Right lobe of liver (tissue), 6 donors: Measurements from ENCODE around the gene MAGEA3. TPM values are rescaled to one million over a fixed set of nuclear protein-coding genes. Genes with fewer than 3 reads are reported as not detected.
"Not testable (repeated sequence)": the region's sequence is repeated elsewhere in the genome, so short reads cannot be mapped to it uniquely, and the experiment has no call there.

ENCODE experiments used
- ATAC-seq, 4 donors: fragments of 200-7000 bp; cut with Tn5 transposase; one replicate each; pipeline ENCODE4 v1.9.1; 2020; ENCODE audit warnings: mild to moderate bottlenecking in 4 of 4, moderate library complexity in 4 of 4
- DNase-seq, 3 donors: peaks; one replicate each; pipeline ENCODE4 v3.0.0-alpha.2; 2020
- H3K27ac ChIP-seq, 3 donors: fragments of 200-600 bp; one replicate each; pipeline ENCODE4 v1.8.0; 2022
- H3K27me3 ChIP-seq, 2 donors: fragments of 200-600 bp; one replicate each; pipeline ENCODE4 v1.8.0; 2022
- H3K36me3 ChIP-seq, 4 donors: fragments of 200-600 bp; sonication (generic) in 1 of 4; one replicate each; pipeline versions ENCODE4 v1.5.1 to v1.8.0; 2017 to 2022; ENCODE audit warnings: control low read depth in 1 of 4
- H3K4me1 ChIP-seq, 4 donors: fragments of 200-600 bp; sonication (generic) in 1 of 4; one replicate each; pipeline versions ENCODE4 v1.5.1 to v1.8.0; 2017 to 2022; ENCODE audit warnings: control low read depth in 1 of 4
- H3K4me3 ChIP-seq, 3 donors: fragments of 200-600 bp; one replicate each; pipeline ENCODE4 v1.8.0; 2022
- H3K9me3 ChIP-seq, 4 donors: fragments of 200-600 bp; sonication (generic) in 1 of 4; one replicate each; pipeline versions ENCODE4 v1.5.1 to v1.8.0; 2017 to 2022; ENCODE audit warnings: control low read depth in 1 of 4
- CTCF ChIP-seq, 4 donors: fragments of 200-600 bp in 3 of 4; fragments of 450-650 bp in 1 of 4; IDR thresholded peaks; one replicate each; pipeline versions ENCODE4 v1.5.1 to v1.8.0; 2016 to 2022; ENCODE audit warnings: antibody characterized with exemption in 4 of 4, mild to moderate bottlenecking in 2 of 4
- POLR2A ChIP-seq: fragments of 450-650 bp; IDR thresholded peaks from one replicate; pipeline ENCODE4 v1.6.1; 2017; ENCODE audit warnings: antibody characterized with exemption, mild to moderate bottlenecking
- WGBS: methylation state at CpG from one replicate; pipeline ENCODE4 v1.1.6; 2018; ENCODE audit warnings: low coverage, low lambda C conversion rate; ENCODE audit not compliant: insufficient coverage; ENCODE audit errors: missing lambda C conversion rate; 5-methylcytosine and 5-hydroxymethylcytosine counted together
- intact Hi-C, 2 donors: fragments of 100-400 bp; cut with DNase I; formaldehyde crosslinking; loops; one replicate each; pipeline versions ENCODE4 v1.11.2 to v1.14.1; 2022
- total RNA-seq, 6 experiments: library from RNA; depleted of rRNA in 2 of 6; stranded (reverse); fragments of >200 nt in 2 of 6; fragmentation: NEBNext Ultra II Directional in 3 of 6; extraction: Animal tissue kit (Norgen Biotek cat#: 25700) in 3 of 6; gene quantifications; one replicate each; pipeline versions ENCODE4 v1.1.0 to v1.2.4, GENCODE V29; 2016 to 2023
- donor health status: DM: no; HTN: yes; CAD: no.
- donor health status: DM: no; HTN: no; CAD: no.
- donor health status: DM: no; HTN: no; CAD: no.
- donor health status: DM: no; HTN: yes; CAD: no.
- donor health status: DM: no; HTN: yes; CAD: no.

The MAGEA3 gene
- total RNA-seq, 6 experiments from 2014 or later, result not detected

GRCh38 chrX:152658302-152658701 is 40.3 kb upstream of the MAGEA3 start:
- no peak overlapping the region for H3K27ac ChIP-seq
- H3K4me1 ChIP-seq, result no peaks in the 10 kb centered on the region
- no peak overlapping the region for H3K4me3 ChIP-seq
- TF ChIP-seq CTCF (IDR thresholded peaks at IDR 0.05) (no peak), POLR2A (no peak)
- intact Hi-C loops, result no loop called here
- no peak for DNase-seq
- no peaks in the 10 kb centered on the region for H3K9me3 ChIP-seq
- WGBS, result 52% methylated on average over 2 of the region's 2 CpGs
- H3K36me3 ChIP-seq, result no peaks in the 10 kb centered on the region
- no peaks in the 10 kb centered on the region for H3K27me3 ChIP-seq
- no peak for ATAC-seq

- Histone ChIP-seq H3K4me3 (no peak overlapping the region), H3K36me3 (no peaks in the 10 kb centered on the region), H3K9me3 (no peaks in the 10 kb centered on the region), H3K27me3 (no peaks in the 10 kb centered on the region), H3K27ac (no peak overlapping the region), H3K4me1 (no peaks in the 10 kb centered on the region)
- 48% methylated on average over 3 of the region's 4 CpGs for WGBS
- DNase-seq (no peak), ATAC-seq (no peak)
- TF ChIP-seq CTCF (IDR thresholded peaks at IDR 0.05) (no peak), POLR2A (no peak)
- intact Hi-C loops, result no loop called here
Measured at GRCh38 chrX:152663086-152663485, 35.5 kb upstream of the MAGEA3 start.

GRCh38 chrX:152674135-152674534 is 24.5 kb upstream of the MAGEA3 start:
- 27% methylated on average over 2 of the region's 2 CpGs for WGBS
- H3K27ac ChIP-seq, result no peak overlapping the region
- H3K4me1 ChIP-seq, result no peaks in the 10 kb centered on the region
- intact Hi-C loops, result no loop called here
- no peaks in the 10 kb centered on the region for H3K36me3 ChIP-seq
- no peaks in the 10 kb centered on the region for H3K9me3 ChIP-seq
- DNase-seq, result no peak
- ATAC-seq, result no peak
- H3K4me3 ChIP-seq, result no peak overlapping the region
- TF ChIP-seq CTCF (IDR thresholded peaks at IDR 0.05), result no peak
- TF ChIP-seq POLR2A, result no peak
- no peaks in the 10 kb centered on the region for H3K27me3 ChIP-seq

- DNase-seq, H3K4me1 ChIP-seq, H3K27me3 ChIP-seq, H3K9me3 ChIP-seq, H3K27ac ChIP-seq, H3K4me3 ChIP-seq, H3K36me3 ChIP-seq, intact Hi-C loops, ATAC-seq: not testable (repeated sequence)
- 85% methylated on average over 3 of the region's 3 CpGs for WGBS
Measured at GRCh38 chrX:152674652-152675051, 23.9 kb upstream of the MAGEA3 start.

- ATAC-seq, result peak; percentile 62 to 81 (median 64)
- H3K27me3 ChIP-seq, H3K4me3 ChIP-seq, H3K9me3 ChIP-seq, intact Hi-C loops, H3K4me1 ChIP-seq, H3K27ac ChIP-seq, DNase-seq, H3K36me3 ChIP-seq: not testable (repeated sequence)
- WGBS, result no CpG with 5 or more reads among the region's 3 CpGs
Measured at GRCh38 chrX:152681012-152681411, 17.6 kb upstream of the MAGEA3 start.

GRCh38 chrX:152700390-152700789 is 1.8 kb downstream of the MAGEA3 start:
- H3K9me3 ChIP-seq, H3K27me3 ChIP-seq, H3K4me1 ChIP-seq, H3K36me3 ChIP-seq, H3K27ac ChIP-seq, intact Hi-C loops, H3K4me3 ChIP-seq: not testable (repeated sequence)
- ATAC-seq, result peak in 1 of 4 donors; percentile 38
- 71% methylated on average over 3 of the region's 5 CpGs for WGBS
- peak in 1 of 3 donors; percentile 20 for DNase-seq

GRCh38 chrX:152706500-152706899 is 7.9 kb downstream of the MAGEA3 start:
- DNase-seq, H3K9me3 ChIP-seq, H3K27me3 ChIP-seq, H3K27ac ChIP-seq, H3K4me1 ChIP-seq, H3K4me3 ChIP-seq, intact Hi-C loops, H3K36me3 ChIP-seq: not testable (repeated sequence)
- ATAC-seq, result peak; percentile 48 to 91 (median 60)
- 38% methylated on average over 2 of the region's 7 CpGs for WGBS

- DNase-seq, H3K27ac ChIP-seq, ATAC-seq, H3K9me3 ChIP-seq, H3K36me3 ChIP-seq, H3K4me1 ChIP-seq, intact Hi-C loops, H3K27me3 ChIP-seq, H3K4me3 ChIP-seq: not testable (repeated sequence)
- WGBS, result no CpG with 5 or more reads among the region's 2 CpGs
Measured at GRCh38 chrX:152709173-152709572, 10.6 kb downstream of the MAGEA3 start, which contains the start of gene CSAG2. TSS of gene CSAG2 (minus strand) at chrX:152709273. CDS start at chrX:152709112, 161 bp downstream.

- not testable (repeated sequence) for H3K4me1 ChIP-seq
Measured at GRCh38 chrX:152713195-152713594, 14.6 kb downstream of the MAGEA3 start.

More at GRCh38 chrX:152713195-152713594, 14.6 kb downstream of the MAGEA3 start:
- DNase-seq, H3K4me3 ChIP-seq, ATAC-seq, H3K27ac ChIP-seq, H3K9me3 ChIP-seq, H3K36me3 ChIP-seq, H3K27me3 ChIP-seq, intact Hi-C loops: not testable (repeated sequence)
- WGBS, result no CpG with 5 or more reads among the region's 5 CpGs
